SHP77 (cell line): ENCODE measurements around the gene AARS1.
A peak's percentile ranks its signal among the peaks of the same experiment; 100 is the strongest.
"Not testable (repeated sequence)": the region's sequence is repeated elsewhere in the genome, so short reads cannot be mapped to it uniquely, and the experiment has no call there.

Source experiments
- DNase-seq, 2 experiments: peaks; one replicate each; lab custom pipeline; 2025; lab: John Stamatoyannopoulos, UW

The AARS1 gene

DNA sequence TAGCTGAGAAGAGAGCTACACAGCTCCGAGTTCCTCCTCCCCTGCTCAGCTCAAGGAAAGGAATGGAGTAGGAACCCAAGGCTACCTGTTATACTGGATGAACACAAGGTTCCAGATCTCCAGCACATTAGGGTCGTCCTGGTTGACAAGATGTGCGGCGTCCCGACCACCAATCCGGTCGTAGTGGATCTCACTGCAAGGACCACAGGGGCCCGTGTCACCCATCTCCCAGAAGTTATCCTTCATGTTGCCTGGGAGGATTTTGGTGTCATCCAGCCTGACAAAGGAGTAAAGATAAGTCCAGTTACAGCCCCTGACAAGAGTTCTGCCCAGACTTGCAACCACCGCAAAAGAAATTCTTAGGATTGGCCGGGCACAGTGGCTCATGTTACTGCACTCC is 17.6 kb downstream of the AARS1 start:
- no peak for DNase-seq

DNA sequence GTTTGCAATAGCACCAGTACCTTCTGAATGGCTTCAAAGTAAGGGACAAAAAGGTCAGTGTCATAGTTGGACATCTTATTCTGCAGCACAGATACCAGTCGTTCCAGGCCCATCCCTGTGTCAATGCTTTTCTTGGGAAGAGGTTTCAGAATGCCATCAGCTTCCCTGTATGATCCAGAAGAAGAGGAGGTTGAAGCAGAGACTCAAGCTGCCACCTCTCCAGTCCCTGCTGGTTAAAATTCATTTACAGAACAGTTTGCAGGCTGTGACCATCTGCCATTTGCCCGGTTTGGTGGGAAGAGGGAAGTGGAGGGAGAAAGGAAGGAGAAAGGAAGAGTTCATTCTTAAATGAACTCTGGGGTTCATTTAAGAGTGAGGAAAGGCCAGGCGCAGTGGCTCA is 19.1 kb downstream of the AARS1 start:
- no peak for DNase-seq

DNA sequence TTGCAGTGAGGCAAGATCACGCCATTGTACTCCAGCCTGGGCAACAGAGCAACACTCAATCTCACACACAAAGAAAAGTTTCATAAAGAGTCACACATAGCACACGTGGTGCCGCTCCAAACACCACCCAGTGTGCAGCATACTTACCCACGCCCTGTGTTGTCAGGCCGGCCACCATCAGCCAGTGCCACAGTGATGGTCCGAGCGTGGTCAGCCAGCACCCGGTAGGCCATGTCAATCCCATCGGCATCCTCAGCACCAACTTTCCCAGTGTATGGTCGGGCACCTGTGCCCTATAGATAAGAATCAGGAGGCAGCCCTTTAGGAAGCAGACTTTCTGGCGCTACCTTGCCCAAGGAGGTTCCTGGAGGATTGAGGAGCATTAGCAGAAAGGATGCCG is 19.8 kb downstream of the AARS1 start:
- DNase-seq, result no peak

DNA sequence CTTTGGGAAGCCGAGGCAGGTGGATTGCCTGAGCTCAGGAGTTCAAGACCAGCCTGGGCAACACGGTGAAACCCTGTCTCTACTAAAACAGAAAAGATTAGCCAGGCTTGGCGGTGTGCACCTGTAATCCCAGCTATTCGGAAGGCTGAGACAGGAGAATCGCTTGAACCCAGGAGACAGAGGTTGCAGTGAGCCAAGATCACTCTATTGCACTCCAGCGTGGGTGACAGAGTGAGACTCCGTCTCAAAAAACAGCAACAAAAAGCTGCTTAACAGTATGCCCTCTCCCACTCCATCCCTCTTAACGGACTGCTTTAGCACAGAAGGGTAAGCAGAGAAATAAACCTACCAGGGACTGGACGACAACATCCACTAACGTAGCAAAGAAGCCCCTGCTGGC is 21.4 kb downstream of the AARS1 start:
- not testable (repeated sequence) for DNase-seq

DNA sequence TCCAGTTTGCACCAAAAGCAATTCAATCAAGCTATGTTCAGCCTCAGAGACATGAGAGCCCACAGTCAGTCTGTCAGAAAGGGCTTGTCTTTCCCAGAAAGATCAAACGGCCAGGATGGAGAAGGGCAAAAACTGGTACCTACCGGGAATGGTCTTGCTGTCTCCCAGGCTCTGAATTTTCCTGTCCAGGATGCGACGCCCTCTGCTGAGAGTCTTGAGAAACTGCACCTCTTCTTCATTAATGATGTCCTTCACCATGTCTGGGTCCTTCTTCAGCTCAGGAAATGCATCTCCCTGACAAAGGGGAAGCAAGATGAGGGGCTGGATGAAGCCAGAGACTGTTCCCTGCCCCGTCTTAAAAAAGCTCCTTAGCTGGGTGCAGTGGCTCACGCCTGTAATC is 21.8 kb downstream of the AARS1 start:
- peak; percentile 50 to 51 for DNase-seq

DNA sequence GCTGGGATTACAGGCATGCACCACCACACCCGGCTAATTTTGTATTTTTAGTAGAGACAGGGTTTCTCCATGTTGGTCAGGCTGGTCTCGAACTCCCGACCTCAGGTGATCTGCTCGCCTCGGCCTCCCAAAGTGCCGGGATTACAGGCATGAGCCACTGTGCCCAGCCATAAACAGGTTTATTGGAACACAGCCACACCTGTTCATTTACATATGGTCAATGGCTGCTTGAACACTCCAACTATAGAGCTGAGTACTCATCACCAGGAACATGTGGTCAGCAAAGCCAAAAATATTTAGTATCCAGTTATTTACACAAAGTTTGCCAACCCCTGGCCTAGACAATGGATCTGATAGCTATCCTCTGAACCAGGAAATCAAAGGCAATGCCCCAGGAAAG is 29.4 kb downstream of the AARS1 start:
- not testable (repeated sequence) for DNase-seq

DNA sequence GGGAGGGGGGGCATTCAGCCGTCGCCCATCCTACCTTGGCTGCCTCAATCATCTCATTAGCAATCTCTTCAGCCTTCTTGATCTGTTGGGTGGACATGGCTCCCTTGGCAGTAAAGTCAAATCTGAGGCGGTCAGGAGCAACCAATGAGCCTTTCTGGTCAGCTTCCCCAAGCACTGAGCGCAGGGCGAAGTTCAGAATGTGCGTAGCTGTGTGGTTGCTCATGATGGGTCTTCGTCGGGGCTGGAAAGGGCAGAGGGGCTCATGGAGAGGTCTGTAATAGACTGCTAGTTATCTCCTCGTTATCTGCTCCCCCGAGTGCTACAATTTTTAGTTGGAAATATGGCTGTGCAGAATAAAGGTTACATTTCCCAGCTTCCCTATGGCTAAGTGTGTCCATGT is 30.4 kb downstream of the AARS1 start:
- DNase-seq, result no peak

DNA sequence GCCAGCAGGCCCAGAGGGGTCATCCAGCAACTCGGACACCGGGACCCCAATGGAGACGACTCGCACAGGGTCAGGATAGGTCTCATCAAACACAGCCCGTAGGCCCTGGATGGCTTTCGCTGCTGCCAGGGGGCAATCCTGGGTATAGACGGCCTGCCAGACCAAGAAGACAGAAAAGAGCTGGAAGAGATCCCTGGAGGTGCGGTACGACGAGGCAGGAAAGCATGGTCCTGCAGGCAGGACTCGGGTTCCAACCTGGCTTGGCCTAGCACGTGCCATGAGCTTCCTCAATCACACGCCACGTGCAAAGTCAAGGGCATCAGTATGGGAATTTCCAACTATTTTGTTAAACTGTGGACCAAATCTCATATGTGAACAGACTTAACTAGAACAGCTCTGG is 31.2 kb downstream of the AARS1 start:
- no peak for DNase-seq

DNA sequence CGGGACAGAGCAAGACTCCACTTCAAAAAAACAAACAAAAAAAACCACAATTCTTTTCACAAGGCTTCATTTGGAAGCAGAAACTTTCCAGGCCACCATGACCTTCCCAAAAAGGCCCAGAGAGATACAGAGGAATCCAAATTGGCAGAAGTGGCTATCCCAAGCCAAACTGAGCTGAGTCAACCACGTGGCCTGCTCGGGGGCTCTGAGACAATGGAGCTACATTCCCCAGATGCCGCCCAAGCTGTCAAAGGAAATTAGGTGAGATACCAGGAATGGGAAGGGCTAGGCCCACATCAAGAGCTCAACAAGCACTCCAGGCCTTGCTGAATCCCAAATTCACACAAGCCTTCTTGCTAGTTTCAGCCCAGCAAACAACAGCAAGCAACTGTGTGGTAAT is 31.9 kb downstream of the AARS1 start:
- no peak for DNase-seq

DNA sequence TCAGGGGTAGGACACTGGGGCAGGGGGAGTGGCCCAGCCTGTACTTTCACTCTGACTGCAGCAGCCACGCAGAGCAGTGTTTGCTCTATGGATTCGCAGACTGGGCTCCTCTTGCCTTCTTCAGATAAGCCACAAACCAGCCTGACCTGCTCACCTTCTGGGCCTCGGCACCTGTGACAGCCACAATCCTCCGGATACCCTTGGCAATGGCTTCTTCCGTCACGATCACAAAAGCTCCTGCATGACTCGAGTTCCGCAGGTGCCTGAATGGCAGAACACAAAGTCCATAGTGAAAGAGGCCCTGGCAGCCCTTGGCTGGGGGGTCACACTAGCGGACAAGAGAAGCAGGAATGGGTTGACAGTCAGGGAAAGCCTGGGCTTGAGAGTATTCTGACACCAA is 33.7 kb downstream of the AARS1 start:
- no peak for DNase-seq

DNA sequence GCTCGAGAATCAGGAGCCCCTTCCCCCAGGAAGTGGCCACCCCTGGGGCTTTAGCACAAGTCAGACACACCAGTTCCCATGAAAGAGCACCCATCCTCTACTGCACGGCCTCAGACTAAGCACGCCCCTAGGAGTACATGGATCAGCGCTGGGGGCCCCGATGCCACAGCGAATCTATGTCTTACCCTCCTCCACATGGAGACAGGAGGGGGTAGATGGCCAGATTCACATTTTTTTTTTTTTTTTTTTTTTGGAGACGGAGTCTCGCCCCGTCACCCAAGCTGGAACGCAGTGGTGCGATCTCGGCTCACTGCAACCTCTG is 34.4 kb downstream of the AARS1 start:
- DNase-seq, result no peak

DNA sequence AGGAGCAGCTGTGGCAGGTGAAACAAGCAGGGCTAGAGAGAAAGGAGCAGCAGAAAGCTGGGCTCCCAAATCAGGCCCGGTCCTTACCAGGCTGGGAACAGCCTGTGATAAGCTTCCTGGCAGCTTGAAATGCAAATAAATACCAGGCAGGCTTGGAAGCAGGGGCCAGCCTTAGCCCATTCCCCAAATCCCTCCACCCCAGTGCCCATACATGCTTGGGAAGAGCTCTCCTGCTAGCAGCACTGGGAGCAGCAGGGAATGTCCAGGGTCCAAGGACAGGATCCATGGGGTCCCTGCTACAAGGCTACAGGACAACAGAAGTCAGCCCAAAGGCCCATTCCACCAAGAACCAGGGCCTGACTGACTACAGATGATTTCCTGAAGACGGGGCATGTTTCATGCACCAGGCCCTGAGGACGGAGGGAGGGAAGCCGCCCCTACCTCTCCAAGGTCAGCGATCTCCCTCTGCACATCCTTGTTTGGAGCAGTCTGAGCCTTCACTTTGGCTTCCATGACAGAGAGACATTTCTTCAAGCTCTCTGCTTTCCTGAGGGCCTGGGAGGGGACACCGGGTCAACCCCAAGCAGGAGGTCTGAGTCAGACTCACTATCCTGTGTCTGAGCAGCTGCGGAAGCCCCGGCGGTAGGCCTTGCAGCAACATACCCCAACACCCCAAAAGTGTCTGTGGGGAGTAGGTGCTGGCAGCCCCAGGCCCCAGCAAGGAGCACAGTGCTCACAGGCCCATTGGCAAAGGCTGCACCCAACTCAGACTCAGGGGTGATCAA is 34.9 kb downstream of the AARS1 start:
- DNase-seq, result no peak

DNA sequence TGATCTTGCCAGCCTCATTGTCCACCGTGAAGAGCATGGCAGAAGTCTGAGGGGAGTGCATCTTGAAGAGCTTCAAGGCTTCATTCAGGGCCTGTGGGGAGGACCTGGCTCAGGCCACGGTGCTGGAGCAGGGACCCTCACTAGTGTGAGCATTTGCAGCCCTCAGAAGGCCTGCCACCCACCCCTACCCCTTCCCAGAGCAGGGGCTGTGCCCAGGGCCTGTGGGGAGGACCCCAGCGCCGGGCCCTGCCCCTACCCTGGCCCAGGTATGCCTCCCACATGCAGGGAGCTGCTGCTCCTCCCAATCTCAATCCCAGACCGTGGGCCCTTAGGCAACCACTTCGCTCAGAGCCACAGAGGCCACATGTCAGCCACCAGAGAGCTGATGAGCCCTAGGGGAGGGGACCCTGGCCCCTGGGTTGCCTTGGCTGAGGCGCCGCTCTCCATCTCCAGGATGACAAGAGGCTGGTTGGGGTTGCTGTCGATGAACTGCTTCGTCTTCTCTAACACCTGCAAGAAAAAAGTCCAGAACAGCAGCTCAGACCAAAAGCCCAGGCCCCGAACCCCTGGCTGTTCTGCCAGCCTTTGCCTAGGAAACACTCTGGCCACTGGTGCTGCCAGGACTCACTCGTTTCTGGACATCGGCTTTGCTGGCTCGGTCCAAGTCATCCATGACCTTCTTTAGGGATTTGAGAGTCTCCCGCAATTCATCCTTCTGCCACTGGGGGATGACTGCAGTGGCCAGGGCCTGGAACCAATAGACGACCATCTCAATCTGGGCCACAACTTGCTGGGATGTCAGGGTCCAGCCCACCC is 35.8 kb downstream of the AARS1 start:
- peak; percentile 16 to 19 for DNase-seq

DNA sequence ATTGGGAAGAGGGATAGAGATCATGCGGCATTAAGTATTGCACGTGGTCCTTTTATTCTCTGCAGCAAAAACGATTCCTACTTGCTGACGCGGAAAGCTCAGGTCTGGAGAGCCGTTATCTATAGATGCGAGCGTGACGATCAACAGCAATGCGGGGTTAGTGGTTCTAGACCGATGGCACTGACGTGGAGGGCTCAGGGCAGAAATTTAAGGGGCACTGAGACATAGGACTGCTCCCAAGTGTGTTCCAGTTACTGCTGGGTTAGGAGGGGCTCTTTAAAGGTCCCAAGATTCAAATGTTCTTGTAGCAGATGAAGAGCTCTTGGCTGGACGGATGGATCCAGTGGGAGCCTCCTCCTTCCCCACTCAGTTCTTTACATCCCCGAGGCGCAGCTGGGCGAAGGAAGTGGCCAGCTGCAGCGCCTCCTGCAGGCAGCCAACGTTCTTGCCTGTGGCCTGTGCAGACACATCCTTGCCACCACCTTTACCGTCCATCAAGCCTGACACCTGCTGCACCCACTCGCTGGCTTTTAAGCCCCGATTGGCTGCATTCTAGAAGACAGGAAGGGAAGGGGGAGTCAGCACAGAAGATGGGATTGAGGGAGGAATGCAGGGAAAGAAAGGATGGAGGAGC is 36.8 kb downstream of the AARS1 start:
- peak; percentile 26 to 37 for DNase-seq

DNA sequence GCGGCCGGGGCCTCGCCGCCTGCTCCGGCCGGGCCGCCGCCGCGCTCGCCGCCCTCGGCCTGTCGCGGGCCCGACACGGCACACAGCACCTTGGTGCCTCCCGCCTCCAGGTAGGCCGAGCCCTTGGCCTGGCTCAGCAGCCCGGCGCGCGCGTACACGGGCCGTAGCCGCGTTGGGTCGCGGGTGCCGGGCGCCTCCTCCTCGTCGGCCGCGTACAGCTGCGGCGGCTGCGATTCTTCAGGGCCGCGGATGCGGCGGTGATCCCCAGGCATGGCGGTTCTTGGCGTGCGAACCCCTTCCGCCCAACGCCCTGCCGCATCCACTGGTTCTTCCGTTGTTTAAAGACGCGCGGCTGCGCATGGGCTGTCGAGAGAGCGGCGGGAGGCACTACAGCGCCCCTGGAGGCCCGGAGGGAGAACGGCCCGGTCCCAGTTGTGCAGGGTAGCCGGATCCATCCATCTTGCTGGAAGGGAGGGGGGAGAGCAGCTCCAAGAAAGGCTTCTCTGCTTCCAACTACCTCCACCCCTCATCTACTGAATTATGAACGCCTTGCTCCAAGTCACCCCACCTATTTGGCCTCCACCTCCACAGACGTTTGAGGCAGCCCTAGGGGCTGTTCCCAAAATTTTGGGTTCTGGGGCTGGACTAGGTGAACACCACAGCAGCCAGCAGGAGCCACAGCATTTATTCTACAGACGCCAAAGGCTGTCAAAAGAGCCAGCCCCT is 37.5 kb downstream of the AARS1 start, which contains the start of gene EXOSC6:
TSS of gene EXOSC6 (minus strand) at position 312 of the 726 bp plus-strand sequence. CDS start at position 272, 40 bp downstream.
- DNase-seq, result peak; percentile 95 to 97

DNA sequence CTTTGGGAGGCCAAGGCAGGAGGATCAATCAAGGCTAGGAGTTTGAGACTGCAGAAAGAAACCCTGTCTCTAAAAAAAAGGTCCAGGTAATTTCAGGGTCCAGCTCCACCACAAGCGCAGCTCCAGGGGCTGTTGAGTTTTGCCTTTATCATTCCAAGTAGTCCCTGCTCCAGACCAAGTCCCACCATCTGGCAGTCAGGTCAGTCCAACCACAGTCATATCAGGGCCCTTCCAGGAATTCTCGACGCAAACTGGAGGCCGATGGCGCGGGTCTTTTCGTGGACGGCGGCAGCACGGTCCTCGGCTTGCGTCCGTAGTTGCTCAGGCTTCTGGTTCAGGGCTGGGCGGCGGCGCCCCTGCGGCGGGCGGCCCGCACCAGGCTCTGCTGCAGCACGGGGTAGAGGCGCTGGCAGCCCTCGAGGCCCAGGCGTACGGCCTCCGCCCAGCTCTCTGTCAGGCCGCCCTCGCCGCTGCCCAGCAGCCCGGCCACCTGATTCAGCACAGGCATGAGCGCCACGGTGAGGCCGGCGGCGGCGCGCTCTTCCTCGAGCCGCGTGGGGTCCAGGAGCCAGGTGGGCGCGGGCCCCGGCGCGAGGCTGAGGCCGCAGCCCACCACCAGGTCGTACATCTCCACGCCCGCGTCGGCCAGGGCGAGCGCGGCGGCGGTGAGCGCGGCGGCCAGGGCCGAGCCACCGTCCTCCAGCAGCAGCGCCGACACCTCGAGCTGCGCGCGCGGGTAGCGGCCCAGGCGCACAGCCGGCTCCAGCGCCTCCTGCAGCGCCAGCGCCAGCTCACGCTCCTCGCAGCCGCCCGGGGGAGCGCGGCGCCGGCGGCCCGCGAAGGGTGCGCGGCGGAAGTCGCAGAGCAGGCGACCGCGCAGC is 38.3 kb downstream of the AARS1 start:
- peak; percentile 13 to 57 for DNase-seq

DNA sequence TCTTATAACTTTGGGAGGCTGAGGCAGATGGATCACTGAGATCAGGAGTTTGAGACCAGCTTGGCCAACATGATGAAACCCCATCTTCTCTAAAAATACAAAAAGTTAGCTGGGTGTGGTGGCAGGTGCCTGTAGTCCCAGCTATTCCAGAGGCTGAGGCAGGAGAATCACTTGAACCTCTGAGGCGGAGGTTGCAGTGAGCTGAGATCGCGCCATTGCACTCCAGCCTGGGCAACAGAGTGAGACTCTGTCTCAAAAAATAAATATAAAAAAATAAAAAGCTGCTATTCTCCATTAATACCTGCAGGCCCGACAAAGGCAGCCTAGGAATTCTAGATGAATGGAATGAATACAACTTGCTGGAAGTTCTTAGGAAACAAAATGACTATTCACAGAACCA is 39.6 kb downstream of the AARS1 start:
- not testable (repeated sequence) for DNase-seq

DNA sequence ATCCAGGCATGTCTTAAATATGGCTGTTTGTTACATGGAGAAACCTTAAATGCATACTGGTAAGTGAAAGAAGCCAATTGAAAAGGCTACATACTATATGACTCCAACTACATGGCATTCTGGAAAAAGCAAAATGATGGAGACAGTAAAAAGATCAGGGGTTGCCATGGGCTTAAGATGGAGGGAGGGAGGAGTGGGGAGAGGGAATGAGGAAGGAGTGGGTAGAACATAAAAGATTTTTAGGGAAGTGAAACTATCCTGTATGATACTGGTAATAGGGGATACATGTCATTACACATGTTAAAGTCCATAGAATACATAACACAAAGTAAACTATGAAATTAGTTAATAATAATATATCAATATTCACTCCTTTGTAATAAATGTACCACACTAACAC is 50.5 kb downstream of the AARS1 start:
- not testable (repeated sequence) for DNase-seq

DNA sequence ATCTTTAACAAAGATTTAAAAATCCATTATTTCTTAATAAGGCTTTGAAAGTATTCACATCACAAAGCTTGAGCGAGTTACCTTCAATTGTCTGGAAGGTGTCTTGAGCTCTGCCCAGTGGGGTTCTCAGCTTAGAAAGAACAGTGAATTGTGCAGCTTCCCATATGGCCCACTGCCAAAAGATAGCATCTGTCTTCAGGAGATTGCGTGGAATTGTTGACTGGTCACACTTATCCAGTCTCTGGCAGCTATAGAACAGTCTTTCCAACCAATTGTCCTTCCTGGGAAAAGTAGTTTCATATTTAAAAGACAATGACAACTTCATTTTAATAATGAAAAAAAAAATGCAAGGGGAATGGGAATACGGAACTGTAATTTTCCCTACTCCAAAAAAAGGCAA is 57.5 kb downstream of the AARS1 start:
- not testable (repeated sequence) for DNase-seq

DNA sequence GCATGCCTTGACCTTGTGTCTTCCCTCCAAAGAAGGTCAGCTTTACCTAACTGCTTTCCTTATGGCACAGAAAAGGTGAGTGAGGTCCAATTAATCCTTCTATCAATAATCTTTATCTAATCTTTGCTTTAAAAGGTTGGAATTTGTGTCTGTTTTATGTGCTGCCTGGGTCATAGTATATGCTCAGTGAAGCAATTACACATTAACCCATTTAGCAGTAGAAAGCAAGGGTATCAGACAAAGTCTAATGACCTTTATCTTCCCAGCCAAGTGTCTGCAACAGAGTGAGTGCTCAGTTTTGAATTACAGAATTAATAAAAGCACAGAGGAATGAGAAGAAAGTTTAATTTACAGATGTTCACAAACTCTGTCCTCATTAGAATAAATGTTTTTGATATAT is 63.3 kb downstream of the AARS1 start:
- DNase-seq, result not testable (repeated sequence)

DNA sequence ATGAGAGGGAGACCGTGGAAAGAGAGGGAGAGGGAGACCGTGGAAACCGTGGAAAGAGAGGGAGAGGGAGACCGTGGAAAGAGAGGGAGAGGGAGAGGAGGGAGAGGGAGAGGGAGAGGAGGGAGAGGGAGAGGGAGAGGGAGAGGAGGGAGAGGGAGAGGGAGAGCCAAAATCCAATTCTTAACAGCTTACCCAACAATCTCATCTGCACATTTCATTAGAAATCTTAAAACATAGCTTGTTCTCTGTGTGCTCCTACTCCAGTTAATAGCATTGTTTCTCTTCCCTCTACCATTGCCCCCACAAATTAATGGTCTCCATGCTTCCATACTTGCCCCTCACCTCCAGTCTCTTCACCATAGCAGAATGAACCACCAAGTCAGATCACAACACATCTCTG is 63.9 kb downstream of the AARS1 start:
- not testable (repeated sequence) for DNase-seq
